Epidermal melanocyte (primary cell): Measurements from ENCODE around the gene GDAP2.
"Not testable (repeated sequence)": the region's sequence is repeated elsewhere in the genome, so short reads cannot be mapped to it uniquely, and the experiment has no call there.

Experiments
- DNase-seq: peaks from one replicate; pipeline ENCODE4 v3.0.0; 2011; ENCODE audit warnings: low spot score; ENCODE audit not compliant: insufficient read length

GDAP2 gene

GRCh38 chr1:117902944-117903343 is 26.5 kb downstream of the GDAP2 start:
- no peak for DNase-seq

- DNase-seq, result no peak
Measured at GRCh38 chr1:117899801-117900200, 29.6 kb downstream of the GDAP2 start.

- DNase-seq, result no peak
Measured at GRCh38 chr1:117897551-117897950, 31.9 kb downstream of the GDAP2 start.

GRCh38 chr1:117895482-117896114 is 33.8 kb downstream of the GDAP2 start:
- peak; percentile 65 for DNase-seq

GRCh38 chr1:117894078-117894477 is 35.3 kb downstream of the GDAP2 start:
- DNase-seq, result no peak

GRCh38 chr1:117892512-117892911 is 36.9 kb downstream of the GDAP2 start:
- DNase-seq, result no peak

- DNase-seq, result no peak
Measured at GRCh38 chr1:117890452-117890851, 39.0 kb downstream of the GDAP2 start.

GRCh38 chr1:117886101-117886795 is 43.2 kb downstream of the GDAP2 start:
- no peak for DNase-seq

GRCh38 chr1:117883616-117884015 is 45.8 kb downstream of the GDAP2 start:
- no peak for DNase-seq

- no peak for DNase-seq
Measured at GRCh38 chr1:117879284-117879683, 50.1 kb downstream of the GDAP2 start.

GRCh38 chr1:117877823-117878222 is 51.6 kb downstream of the GDAP2 start:
- no peak for DNase-seq

GRCh38 chr1:117871013-117871412 is 58.4 kb downstream of the GDAP2 start:
- DNase-seq, result no peak

GRCh38 chr1:117861694-117862093 is 67.7 kb downstream of the GDAP2 start:
- no peak for DNase-seq

- no peak for DNase-seq
Measured at GRCh38 chr1:117860896-117861610, 68.4 kb downstream of the GDAP2 start.

GRCh38 chr1:117859901-117860300 is 69.5 kb downstream of the GDAP2 start:
- no peak for DNase-seq

- no peak for DNase-seq
Measured at GRCh38 chr1:117857418-117857817, 72.0 kb downstream of the GDAP2 start.

GRCh38 chr1:117852853-117853553 is 76.4 kb downstream of the GDAP2 start:
- no peak for DNase-seq

GRCh38 chr1:117851687-117852086 is 77.7 kb downstream of the GDAP2 start:
- no peak for DNase-seq

- no peak for DNase-seq
Measured at GRCh38 chr1:117846674-117847425, 82.6 kb downstream of the GDAP2 start.

GRCh38 chr1:117844478-117844877 is 84.9 kb downstream of the GDAP2 start:
- DNase-seq, result not testable (repeated sequence)

GRCh38 chr1:117843791-117844190 is 85.6 kb downstream of the GDAP2 start:
- no peak for DNase-seq
